Fibroblast of skin of right quadriceps (primary cell): ENCODE data around the gene LRP1B.
A peak's percentile ranks its signal among the peaks of the same experiment; 100 is the strongest.
"Not testable (repeated sequence)": the region's sequence is repeated elsewhere in the genome, so short reads cannot be mapped to it uniquely, and the experiment has no call there.

Source experiments
- DNase-seq: peaks from one replicate; pipeline ENCODE4 v3.0.0-alpha.2; 2013

Gene LRP1B

DNA sequence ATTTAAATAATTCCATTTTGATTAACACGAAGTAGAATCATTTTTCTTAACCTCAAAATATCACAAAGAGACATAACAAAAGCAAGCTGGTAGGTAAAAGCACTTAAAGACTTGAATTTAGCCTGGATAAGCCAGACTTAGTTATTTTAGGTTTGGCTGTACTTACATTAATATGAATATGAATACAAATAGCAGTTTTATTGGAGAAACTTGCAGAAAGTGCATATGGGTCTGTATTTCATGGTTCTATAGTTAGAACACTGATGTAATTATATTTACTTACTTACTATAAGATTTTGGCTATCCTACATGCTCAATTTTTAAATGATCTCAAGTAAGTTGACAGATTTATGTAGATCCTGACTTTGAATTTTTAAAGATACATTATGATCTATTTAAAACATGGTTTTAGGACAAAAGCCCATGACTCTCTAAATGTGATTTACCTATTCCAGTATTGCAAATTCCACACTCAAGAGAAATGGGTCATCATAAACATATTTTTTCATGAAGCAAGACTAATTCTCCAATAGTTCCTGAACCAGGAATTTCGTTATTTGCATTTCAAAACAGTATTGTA is 1775.2 kb downstream of the LRP1B start:
- no peak for DNase-seq

DNA sequence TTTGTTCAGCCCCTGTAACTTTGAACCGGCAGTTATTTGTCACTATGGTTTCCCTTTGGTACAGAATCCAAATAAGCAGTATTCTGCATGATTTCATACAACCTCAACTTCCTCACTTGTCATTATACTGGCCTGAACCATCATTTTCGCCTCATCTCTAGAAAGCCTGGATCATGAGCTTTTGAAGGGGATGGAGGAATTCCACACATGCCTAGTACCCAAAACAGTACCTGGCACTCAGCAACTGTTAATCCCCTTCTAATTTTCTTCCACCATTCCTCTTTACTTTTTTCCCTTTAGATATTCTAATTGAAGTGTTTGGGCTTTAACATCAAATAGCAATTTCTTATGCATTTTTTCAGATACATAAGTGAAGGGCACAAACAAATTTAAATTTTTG is 1776.3 kb downstream of the LRP1B start:
- DNase-seq = no peak

DNA sequence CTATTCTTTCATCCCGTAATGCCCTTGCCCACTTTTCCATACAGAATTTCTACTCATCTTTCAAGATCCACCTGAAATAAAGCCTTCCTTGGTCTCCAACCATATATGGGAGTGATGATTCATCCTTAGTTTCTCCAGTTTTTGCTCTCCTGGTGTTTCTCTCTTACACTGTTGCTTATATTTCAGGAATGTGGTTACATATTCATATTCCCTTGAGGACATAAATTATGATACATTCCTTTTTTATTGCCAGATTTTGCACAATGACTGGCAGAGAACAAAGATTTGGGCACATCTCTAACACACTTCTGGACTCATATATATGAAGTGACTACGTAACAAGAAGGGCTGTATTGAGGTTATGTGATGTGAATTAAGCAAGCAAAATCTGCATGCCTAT is 1777.3 kb downstream of the LRP1B start:
- DNase-seq = peak; percentile 92

DNA sequence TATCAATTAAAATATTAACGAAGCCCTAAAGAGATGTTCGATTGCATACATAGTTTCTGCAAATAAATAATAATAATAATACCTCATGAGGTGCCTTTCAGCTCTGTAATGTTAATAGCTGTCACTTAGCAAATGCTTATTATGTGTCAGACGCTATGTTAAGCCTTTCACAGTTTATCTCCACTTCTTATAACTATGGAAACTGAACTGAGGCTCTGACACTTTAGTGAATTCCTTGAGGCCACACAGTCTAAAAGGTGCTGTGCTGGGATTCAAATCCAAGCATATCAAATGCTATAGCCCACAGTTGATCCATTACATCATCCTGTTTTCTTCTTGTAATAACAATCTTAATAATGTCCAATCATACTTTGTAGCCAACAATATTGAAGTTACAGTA is 1779.1 kb downstream of the LRP1B start:
- no peak for DNase-seq

DNA sequence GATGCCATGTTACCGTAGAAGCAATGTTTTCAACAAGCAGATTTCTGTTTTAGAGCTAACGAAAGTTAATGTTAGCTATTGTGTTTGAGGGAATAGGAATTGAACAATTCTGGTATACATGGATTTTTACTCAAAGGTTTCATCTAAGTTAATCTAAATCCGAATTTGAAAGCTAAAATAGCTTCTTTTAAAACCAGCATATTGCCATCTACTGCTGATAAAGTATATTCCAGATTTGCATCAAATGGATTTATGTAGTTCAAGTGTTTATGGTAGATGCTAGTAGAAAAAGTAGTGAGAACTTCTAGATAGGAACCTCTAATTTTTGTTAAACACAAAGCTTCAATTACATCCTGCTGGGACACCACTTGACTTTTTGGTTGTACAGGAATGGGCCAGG is 1781.1 kb downstream of the LRP1B start:
- no peak for DNase-seq

DNA sequence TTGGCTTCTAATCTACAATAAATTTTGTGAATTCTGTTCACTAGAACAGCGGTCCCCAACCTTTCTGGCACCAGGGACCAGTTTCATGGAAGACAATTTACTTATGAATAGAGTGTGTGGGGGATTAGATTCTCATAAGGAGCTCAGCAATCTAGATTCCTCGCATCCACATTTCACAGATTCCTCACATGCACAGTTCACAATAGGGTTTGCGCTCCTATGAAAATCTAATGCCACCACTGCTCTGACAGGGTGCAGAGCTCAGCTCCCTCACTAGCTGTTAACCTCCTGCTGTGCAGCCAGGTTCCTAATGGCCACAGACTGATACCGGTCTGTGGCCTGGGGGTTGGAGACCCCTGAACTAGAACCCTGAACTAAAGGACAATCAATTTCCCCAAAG is 1782.0 kb downstream of the LRP1B start:
- no peak for DNase-seq

DNA sequence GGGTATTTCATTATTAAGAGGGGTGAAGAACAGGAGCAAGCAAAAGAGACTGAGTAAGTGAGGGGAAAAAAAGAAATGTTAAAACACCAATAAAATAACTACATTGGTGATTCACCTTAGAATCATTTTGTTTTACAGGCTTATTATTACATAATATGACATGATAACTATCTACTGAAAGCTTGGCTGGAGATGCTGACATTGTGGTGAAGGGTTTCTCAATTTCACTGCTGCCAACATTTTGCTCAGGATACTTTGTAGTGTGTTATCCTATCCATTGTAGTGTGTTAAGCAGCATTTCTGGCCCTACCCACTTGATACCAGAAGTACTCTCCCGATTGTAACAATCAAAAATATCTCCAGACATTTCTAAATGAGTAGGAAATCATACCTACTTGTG is 1786.0 kb downstream of the LRP1B start:
- peak; percentile 78 for DNase-seq

DNA sequence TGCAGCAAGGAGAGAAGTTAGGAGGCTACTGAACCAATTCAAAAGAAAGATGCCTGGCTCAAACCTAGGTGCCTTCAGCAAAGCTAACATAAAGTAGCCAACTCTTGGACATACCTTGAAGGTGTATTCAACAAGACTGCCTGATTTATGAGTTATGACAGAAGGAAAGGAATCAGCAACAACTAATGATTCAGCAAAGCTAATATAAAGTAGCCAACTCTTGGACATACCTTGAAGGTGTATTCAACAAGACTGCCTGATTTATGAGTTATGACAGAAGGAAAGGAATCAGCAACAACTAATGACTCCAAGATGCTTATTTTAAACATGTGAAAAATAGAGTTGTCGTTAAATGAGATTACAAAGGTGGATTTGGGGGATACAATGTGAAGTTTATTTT is 1786.5 kb downstream of the LRP1B start:
- not testable (repeated sequence) for DNase-seq

DNA sequence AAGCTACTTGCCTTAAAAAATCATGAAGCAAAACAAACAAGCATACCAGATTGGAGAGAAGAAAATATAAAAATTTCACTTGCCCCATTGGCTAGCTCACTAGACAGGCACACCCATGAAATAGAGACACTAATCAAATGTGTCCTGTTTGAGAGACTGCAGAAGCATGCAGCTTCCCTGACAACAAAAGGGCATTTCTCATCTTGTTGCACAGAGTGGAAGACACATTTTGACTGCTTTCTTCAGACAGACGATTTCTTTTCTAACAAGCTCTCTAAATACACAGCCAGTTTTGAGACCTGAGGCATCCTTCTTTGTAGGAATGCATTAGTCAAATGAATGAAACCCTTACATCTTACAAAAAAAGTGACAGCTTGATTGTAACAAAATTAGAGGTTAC is 1792.0 kb downstream of the LRP1B start:
- no peak for DNase-seq

DNA sequence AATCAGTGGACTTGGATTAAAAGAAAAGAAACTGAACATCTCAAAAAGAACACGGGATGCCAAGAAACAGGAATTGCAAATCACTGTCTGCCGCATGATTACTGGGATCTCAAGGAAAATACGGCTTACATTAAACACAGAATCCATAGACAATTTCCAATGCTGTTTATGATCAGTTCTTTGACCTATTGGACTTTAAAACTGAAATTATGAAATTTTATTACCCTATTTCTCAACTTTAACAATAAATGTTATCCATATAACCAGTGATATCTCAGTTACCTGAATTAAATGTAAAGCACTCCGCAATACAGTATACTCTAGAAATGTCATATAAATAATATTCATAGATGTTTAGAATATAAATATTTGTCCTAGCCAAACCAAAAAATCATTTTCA is 1793.8 kb downstream of the LRP1B start:
- DNase-seq = no peak

DNA sequence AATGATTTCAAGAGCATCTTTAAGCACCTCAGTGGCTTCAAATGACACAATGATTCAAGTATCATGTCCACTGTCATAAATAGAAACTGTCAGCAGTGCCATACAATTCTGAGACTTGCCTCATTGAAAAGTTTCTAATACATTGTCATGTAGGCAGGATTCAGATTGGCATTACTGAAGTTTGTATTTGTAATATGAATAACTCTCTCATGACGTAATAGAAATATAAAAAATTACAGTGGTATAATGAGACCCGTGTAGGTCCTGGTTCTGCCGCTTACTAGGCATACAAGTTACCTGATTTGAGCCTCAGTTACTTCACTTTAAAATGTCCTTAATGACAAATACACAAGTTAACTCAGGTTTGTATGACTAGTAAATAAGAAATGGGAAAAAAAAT is 1814.5 kb downstream of the LRP1B start:
- DNase-seq = no peak

DNA sequence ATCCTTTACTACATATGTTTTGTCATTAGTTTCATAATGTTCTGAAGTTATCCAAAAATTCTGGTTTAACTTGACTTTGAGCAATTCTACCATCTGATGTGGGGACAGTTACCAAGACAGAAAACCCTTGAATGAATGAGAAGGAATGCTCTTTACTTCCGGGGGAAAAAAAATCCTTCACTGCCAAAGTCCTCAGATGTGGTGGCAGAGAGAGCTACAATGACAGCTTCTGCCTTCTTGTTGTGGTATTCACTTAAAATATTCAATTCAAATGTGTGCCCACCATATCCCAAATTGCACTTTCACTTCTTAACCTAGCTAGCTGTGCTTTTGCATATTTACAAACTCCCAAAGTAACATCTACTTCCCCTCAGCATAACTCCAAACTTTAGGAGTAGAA is 1818.9 kb downstream of the LRP1B start:
- DNase-seq = no peak

DNA sequence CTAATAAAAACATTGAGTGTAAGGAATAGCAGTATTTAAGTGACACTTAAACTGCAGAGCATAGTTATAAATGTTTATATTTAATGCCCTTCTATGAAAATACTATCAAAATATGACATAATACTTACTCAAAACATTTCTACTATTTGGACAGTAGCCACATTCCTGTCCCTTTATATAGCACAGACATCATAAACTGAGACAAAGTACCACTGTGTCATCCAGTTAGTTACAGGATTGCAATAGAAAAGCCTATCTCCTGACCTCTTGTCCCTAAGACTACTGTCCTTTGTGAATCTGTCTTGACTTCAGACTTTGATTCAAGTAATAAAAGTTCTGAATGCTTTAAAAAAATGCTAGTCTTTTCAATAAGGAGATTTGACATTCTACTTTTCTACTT is 1822.1 kb downstream of the LRP1B start:
- DNase-seq = peak; percentile 1

DNA sequence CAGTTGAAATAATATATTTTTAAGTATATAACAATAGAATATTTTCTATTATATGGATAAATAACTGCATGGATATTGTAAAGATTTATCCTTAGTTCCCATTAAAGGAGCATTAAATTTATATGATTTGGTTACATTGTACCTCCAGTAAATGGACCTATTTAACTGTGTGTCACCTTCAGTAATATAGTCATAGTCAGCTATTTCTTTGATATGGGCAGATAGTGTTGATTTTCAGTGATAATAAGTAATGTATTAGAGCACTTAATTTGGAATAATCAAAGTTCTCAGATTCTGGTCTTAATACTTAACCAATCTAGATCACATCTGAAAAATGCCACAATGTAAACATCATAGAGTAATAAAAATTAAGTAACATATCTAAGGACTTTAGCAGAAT is 1823.3 kb downstream of the LRP1B start:
- DNase-seq = no peak

DNA sequence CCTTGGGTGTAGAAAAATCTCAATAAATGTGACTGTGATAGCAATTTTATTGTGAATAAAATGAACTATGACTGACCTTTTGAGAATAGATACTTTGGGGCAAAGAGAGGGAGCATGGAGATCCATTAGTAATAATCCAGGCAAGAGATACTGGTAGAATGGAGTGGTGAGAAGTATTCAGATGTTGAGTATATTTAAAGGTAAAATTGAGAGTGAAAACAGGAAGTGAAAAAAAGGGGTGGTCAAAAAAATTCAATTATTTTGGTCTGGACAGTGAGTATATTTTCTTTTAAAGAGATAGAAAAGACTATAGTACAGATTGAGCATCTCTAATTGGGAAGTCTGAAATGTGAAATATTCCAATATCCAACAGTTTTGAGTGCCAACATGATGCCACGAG is 1835.0 kb downstream of the LRP1B start:
- DNase-seq = no peak

DNA sequence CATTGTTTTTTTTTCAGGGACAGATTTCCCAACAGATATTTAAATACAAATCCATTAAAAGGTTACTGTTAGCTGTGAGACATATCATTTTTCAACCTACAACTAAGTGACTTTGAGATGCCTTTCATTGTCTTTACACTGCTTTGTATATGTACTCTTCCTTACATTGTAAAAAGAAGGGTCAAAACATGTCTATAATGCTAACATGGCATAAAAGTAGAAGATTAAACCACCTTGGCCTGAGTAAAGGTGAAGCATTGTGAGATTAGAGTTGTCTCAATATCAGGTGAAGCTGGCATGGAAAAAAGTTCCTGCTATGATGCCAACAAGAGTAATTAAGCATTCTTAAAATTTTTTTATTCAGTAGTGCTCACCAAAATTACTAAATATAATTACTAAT is 1842.1 kb downstream of the LRP1B start:
- no peak for DNase-seq

DNA sequence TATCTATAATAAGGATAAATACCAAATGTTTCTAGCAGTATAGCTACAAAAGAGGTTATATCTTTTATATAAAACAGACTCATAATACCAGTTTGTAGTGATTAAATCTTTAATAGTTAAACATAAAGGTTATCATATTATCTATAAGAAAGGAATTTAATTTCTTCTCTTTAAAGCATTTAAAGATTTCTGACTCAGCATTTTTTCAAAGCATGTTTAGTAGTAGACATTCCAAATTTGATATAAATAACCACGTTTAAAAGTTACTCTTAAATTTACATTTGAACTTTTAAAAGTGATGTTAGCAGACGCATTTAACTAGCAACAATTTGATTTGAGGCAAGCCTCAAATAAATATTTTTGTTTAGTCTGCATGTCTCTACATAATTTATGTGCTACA is 1842.6 kb downstream of the LRP1B start:
- DNase-seq = no peak

DNA sequence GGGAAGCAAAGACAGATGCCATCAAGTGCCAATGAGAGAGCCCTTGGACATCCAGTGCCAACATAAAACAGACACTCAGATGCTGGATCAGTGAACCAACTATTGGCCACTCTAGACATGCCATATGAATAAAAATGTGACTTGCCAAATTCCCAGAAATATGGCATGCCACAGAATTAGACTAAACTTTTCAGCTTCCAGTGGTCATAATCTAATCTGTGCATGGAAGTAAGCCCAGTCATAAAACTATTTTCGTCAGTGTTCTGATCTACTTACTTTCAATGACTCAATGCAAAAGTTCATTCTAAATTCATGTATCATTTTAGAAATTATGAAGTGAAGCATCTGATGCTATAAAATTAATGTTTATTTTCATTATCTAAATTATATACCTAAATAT is 1844.4 kb downstream of the LRP1B start:
- no peak for DNase-seq

DNA sequence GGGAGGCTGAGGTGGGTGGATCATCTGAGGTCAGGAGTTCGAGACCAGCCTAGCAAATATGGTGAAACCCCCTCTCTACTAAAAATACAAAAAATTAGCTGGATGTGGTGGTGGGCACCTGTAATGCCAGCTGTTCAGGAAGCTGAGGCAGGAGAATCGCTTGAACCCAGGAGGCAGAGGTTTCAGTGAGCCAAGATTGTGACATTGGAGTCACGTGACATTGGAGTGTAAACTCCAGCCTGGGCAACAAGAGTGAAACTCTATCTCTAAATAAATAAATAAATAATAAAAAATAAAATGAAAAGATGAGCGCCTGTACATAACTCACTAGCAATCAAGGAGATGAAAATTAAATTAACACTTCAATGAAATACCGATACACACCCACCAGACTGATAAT is 1853.5 kb downstream of the LRP1B start:
- not testable (repeated sequence) for DNase-seq

DNA sequence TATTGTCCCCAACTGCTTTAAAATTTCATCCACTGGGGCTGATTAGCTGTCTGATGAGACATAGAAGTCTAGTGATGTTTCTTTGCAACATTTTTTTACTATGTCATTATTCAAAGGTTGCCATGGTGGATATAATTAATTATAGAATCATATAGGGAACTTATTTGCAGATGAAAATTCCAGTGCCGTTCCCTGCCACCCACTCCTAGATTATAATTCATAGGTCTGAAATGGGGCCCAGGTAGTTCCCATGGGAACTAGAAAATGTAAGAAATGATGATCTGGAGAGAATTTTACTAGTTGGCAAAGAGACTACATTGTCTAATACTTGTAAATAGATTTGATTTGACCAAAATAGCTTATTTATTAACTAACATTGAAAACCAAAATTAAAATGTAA is 1854.2 kb downstream of the LRP1B start:
- no peak for DNase-seq

DNA sequence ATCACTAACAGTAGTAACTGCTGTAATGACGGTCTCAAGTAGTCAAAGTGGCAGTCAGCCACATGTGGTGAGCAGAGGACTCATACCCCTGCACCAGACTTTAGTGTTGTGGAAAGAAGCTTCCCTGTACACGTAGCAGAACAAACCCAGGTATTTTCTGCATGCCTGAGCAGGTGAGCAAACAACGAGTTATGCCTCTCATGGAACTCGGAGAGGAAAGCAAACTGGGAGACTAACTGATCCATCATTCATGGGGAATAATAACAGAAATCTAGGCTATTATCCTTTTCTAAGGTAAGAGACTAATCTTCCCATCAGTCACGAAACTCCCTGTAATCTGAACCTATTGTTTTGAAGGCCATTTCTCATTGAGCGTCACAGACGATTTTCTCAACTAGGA is 1855.4 kb downstream of the LRP1B start:
- DNase-seq = no peak

DNA sequence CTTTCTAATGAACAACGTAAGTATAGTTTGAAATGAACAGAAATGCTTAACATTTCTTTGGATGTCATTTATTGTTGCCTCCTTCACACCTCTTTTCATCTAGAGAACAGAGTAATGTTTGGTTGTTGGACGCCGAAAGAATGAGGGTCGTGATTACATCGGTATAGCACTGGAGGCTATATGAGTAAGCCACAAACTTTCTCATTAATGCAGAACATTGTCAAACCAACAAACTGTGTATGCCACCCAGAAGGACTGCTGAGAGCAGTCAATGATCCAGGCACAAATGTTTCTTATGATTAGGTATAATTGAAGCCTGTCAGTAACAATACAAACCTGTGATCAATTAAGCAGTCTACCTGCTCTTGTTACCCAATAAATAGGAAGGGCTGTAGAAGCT is 1855.9 kb downstream of the LRP1B start:
- peak; percentile 2 for DNase-seq

DNA sequence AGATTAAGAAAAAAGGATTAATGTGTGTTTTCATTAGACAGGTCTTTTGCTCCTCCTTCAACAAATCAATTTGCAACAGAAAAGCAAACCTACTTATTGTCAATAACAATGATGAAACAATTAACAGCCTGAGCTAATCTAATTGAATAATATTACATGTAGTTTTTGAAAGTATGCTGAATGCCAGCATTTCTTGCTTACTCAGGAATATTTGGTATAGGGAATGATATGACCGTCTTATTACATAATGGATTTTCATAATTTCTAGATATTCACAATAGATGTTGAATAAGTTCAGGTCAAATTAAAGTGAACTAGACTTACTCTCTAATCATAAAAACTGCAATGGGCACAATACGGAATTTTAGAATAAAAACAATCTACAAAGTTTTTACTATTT is 1856.9 kb downstream of the LRP1B start:
- no peak for DNase-seq

DNA sequence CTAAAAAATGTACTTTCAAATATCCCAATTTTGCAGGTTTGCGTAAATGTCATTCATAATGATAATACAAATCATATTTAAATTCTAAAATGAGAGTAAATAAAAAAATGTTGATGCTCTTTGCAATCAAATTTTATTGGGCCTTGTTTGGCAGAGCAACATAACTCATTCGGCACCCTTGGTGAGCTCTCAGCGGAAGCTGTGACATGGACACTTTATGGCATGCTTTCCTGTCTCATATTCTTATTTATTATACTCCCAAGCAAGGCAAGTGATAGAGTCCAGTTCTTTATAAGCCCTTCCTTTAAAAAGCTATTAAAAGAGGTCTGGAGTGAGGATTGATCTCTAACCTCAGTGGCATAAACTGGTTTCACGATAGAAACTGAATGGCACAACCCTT is 1857.4 kb downstream of the LRP1B start:
- DNase-seq = no peak

DNA sequence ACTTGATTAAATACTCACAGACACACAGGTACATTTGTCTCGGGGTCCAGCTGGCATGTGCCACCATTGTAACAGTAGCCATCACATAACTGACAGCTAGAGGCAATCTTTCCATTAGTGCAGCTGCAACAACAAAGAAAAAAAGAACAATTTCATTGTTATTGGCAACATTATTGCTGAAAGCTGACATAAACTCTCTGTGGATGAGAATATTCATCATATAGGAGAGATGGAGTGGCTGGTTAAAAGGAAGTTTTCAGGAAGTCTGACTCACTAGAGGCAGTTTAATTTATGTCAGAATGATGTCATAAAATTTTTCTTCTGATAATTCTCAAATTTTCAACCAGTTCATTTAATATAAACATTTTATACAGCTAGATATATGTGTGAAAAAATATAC is 1860.6 kb downstream of the LRP1B start:
- DNase-seq = peak; percentile 2

DNA sequence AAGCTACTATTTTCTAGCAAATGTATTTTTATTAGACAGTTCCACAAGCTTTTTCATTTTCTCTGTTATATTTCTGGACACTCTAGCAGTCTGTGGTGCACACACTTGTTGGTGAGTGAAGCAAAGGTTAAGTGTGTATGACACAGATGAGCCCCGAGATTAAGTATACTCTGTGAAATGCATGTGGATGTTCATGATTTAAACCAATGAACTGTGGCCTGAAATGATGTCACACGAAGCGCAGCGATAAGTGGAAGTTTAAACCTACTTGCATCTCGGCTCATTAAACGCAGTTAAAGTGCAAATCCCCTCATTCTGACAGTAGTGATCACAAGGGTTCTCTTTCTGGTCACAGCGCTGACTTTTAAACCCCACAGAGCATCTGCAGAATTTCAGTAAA is 1861.8 kb downstream of the LRP1B start:
- DNase-seq = no peak
